GM12878 (cell line): ENCODE measurements around the gene ZDHHC18. TPM values are rescaled to one million over a fixed set of nuclear protein-coding genes. Genes with fewer than 3 reads are reported as not detected.

Source experiments
- CREB1 ChIP-seq: IDR thresholded peaks from 2 replicates; pipeline ENCODE4 v1.6.1; 2012; ENCODE audit warnings: low read depth, mild to moderate bottlenecking, inconsistent platforms
- ETV6 ChIP-seq, 2 experiments: fragments of 450-650 bp in 1 of 2; IDR thresholded peaks in 1 of 2; conservative IDR thresholded peaks in 1 of 2; 2 replicates each; pipeline ENCODE4 v1.6.1; 2014; ENCODE audit warnings: antibody characterized with exemption in 1 of 2, borderline replicate concordance in 1 of 2, low read depth in 1 of 2, mild to moderate bottlenecking in 1 of 2, moderate library complexity in 1 of 2
- KDM1A ChIP-seq: fragments of 200-600 bp; sonication (generic); IDR thresholded peaks from 2 replicates; pipeline ENCODE4 v1.6.1; 2016; ENCODE audit warnings: borderline replicate concordance
- LARP7 ChIP-seq: fragments of 450-650 bp; IDR thresholded peaks from 2 replicates; pipeline ENCODE4 v1.6.1; 2017; ENCODE audit warnings: mild to moderate bottlenecking
- PKNOX1 ChIP-seq: fragments of 450-650 bp; IDR thresholded peaks from 2 replicates; pipeline ENCODE4 v1.6.1; 2016; ENCODE audit warnings: mild to moderate bottlenecking
- PRDM15 ChIP-seq: fragments of 450-650 bp; formaldehyde crosslinking; IDR thresholded peaks from 2 replicates; pipeline ENCODE4 v1.4.0; 2020; ENCODE audit warnings: mild to moderate bottlenecking, moderate library complexity
- SP1 ChIP-seq: IDR thresholded peaks from one replicate; pipeline ENCODE4 v1.6.1; 2011; ENCODE audit warnings: low read depth, low read length
- TCF3 ChIP-seq: IDR thresholded peaks from 2 replicates; pipeline ENCODE4 v1.6.1; 2012; ENCODE audit warnings: low read depth, mild to moderate bottlenecking, low read length, borderline replicate concordance; ENCODE audit not compliant: insufficient read depth
- YY1 ChIP-seq: IDR thresholded peaks from 2 replicates; pipeline ENCODE4 v1.6.1; 2011; ENCODE audit warnings: low read depth, mild to moderate bottlenecking, low read length
- polyA plus RNA-seq, 11 experiments: library from polyadenylated mRNA; depleted of rRNA in 4 of 11; unstranded in 6 of 11; stranded (reverse) in 5 of 11; fragments of >200 nt; fragmentation: Nextera tagmentation in 4 of 11; fragmentation: Illumina TruSeq in 1 of 11; extraction: Ambion mirVana in 4 of 11; extraction: Trizol in 1 of 11; gene quantifications; 1 replicate in 1 of 11; 2 replicates in 10 of 11; pipeline versions ENCODE4 v1.2.1 to v1.2.3, GENCODE V29; 2011 to 2016; ENCODE audit warnings: inconsistent platforms in 2 of 11, missing spikeins in 2 of 11, low read depth in 1 of 11
- total RNA-seq, 4 experiments: library from RNA; depleted of rRNA in 3 of 4; stranded (reverse); fragments of >200 nt in 3 of 4; fragmentation: Illumina TruSeq in 1 of 4; extraction: Trizol in 1 of 4; gene quantifications; 2 replicates each; pipeline versions ENCODE4 v1.2.1 to v1.2.3, GENCODE V29; 2013 to 2021

Gene ZDHHC18
- total and polyA plus RNA-seq, 10 of the 15 experiments (the other 5 are each of a cell fraction or from before 2014, with no cell fraction given): 0.40 to 81.2 (median 21.3) TPM

GRCh38 chr1:26824731-26825130 lies 1.8 kb upstream of the ZDHHC18 start (continued):
- TF ChIP-seq PRDM15 (CRISPR knock-in tag) (no peak), TCF3 (no peak), YY1 (no peak), KDM1A (no peak), SP1 (no peak), CREB1 (no peak), LARP7 (no peak), PKNOX1 (no peak), ETV6 (conservative IDR thresholded peaks at IDR 0.05 in 1 of 2, IDR thresholded peaks at IDR 0.05 in 1 of 2; ENCODE audit: borderline replicate concordance in 1 of 2, low read depth in 1 of 2) (no peak)
